HEK293 (cell line): ENCODE measurements around the gene REX1BD.

Experiments
- GLI2 ChIP-seq: fragments of 450-650 bp; formaldehyde crosslinking; IDR thresholded peaks from 2 replicates; pipeline ENCODE4; 2017; ENCODE audit warnings: missing biosample characterization, missing genetic modification characterization, low read depth, borderline replicate concordance
- IKZF3 ChIP-seq: fragments of 450-650 bp; IDR thresholded peaks from 2 replicates; pipeline ENCODE4 v1.5.0; 2018; ENCODE audit warnings: missing biosample characterization, mild to moderate bottlenecking, missing genetic modification characterization, moderate library complexity
- KLF8 ChIP-seq: fragments of 450-650 bp; formaldehyde crosslinking; IDR thresholded peaks from 2 replicates; pipeline ENCODE4 v1.5.1; 2016; ENCODE audit warnings: missing biosample characterization, missing genetic modification characterization
- REPIN1 ChIP-seq: fragments of 450-650 bp; formaldehyde crosslinking; IDR thresholded peaks from 2 replicates; pipeline ENCODE4 v1.5.1; 2017; ENCODE audit warnings: missing biosample characterization, missing genetic modification characterization, low read depth
- SP3 ChIP-seq: fragments of 450-650 bp; formaldehyde crosslinking; IDR thresholded peaks from 2 replicates; pipeline ENCODE4 v1.5.1; 2016; ENCODE audit warnings: missing biosample characterization, missing genetic modification characterization
- ZBTB1 ChIP-seq: fragments of 450-650 bp; formaldehyde crosslinking; IDR thresholded peaks from 2 replicates; pipeline ENCODE4 v1.5.1; 2016; ENCODE audit warnings: missing biosample characterization, missing genetic modification characterization
- ZNF133 ChIP-seq: fragments of 450-650 bp; formaldehyde crosslinking; IDR thresholded peaks from 2 replicates; pipeline ENCODE4 v1.5.1; 2016; ENCODE audit warnings: missing biosample characterization, missing genetic modification characterization
- ZNF140 ChIP-seq: fragments of 450-650 bp; formaldehyde crosslinking; IDR thresholded peaks from 2 replicates; pipeline ENCODE4 v1.5.1; 2016; ENCODE audit warnings: missing biosample characterization, missing genetic modification characterization
- ZNF155 ChIP-seq: fragments of 450-650 bp; formaldehyde crosslinking; IDR thresholded peaks from 2 replicates; pipeline ENCODE4 v1.5.1; 2016; ENCODE audit warnings: missing biosample characterization, missing genetic modification characterization
- ZNF169 ChIP-seq: fragments of 450-650 bp; formaldehyde crosslinking; IDR thresholded peaks from 2 replicates; pipeline ENCODE4 v1.5.1; 2016; ENCODE audit warnings: missing biosample characterization, missing genetic modification characterization
- ZNF211 ChIP-seq: fragments of 450-650 bp; formaldehyde crosslinking; IDR thresholded peaks from 2 replicates; pipeline ENCODE4 v1.5.1; 2016; ENCODE audit warnings: low read depth, missing biosample characterization, missing genetic modification characterization
- ZNF239 ChIP-seq: fragments of 450-650 bp; formaldehyde crosslinking; IDR thresholded peaks from 2 replicates; pipeline ENCODE4 v1.5.1; 2016; ENCODE audit warnings: missing biosample characterization, missing genetic modification characterization
- ZNF274 ChIP-seq, 2 experiments: fragments of 200-500 bp in 1 of 2; fragments of 450-650 bp in 1 of 2; sonication (Bioruptor generic) in 1 of 2; formaldehyde crosslinking in 1 of 2; IDR thresholded peaks; 2 replicates each; pipeline versions ENCODE4 v1.5.1 to v1.6.1; 2014 to 2016; ENCODE audit warnings: borderline replicate concordance in 1 of 2, inconsistent platforms in 1 of 2, low read length in 1 of 2, missing biosample characterization in 1 of 2, missing genetic modification characterization in 1 of 2
- ZNF292 ChIP-seq: fragments of 450-650 bp; formaldehyde crosslinking; IDR thresholded peaks from 2 replicates; pipeline ENCODE4 v1.5.1; 2016; ENCODE audit warnings: low read depth, missing biosample characterization, missing genetic modification characterization, borderline replicate concordance
- ZNF311 ChIP-seq: fragments of 450-650 bp; formaldehyde crosslinking; IDR thresholded peaks from 2 replicates; pipeline ENCODE4 v1.5.1; 2017; ENCODE audit warnings: missing biosample characterization, missing genetic modification characterization, borderline replicate concordance
- ZNF335 ChIP-seq: fragments of 450-650 bp; formaldehyde crosslinking; conservative IDR thresholded peaks from 2 replicates; pipeline ENCODE4 v1.5.1; 2016; ENCODE audit warnings: missing biosample characterization, missing genetic modification characterization
- ZNF366 ChIP-seq: fragments of 450-650 bp; formaldehyde crosslinking; conservative IDR thresholded peaks from 2 replicates; pipeline ENCODE4 v1.5.1; 2016; ENCODE audit warnings: missing biosample characterization, missing genetic modification characterization
- ZNF596 ChIP-seq: fragments of 450-650 bp; IDR thresholded peaks from 2 replicates; pipeline ENCODE4 v1.5.0; 2018; ENCODE audit warnings: missing biosample characterization, mild to moderate bottlenecking, missing genetic modification characterization, moderate library complexity
- ZNF600 ChIP-seq: fragments of 450-650 bp; formaldehyde crosslinking; IDR thresholded peaks from 2 replicates; pipeline ENCODE4 v1.5.1; 2016; ENCODE audit warnings: missing biosample characterization, missing genetic modification characterization
- ZNF624 ChIP-seq: fragments of 450-650 bp; formaldehyde crosslinking; IDR thresholded peaks from 2 replicates; pipeline ENCODE4 v1.5.1; 2017; ENCODE audit warnings: missing biosample characterization, missing genetic modification characterization
- ZNF747 ChIP-seq: fragments of 450-650 bp; formaldehyde crosslinking; IDR thresholded peaks from 2 replicates; pipeline ENCODE4 v1.5.1; 2016; ENCODE audit warnings: missing biosample characterization, missing genetic modification characterization
- ZNF785 ChIP-seq: fragments of 450-650 bp; formaldehyde crosslinking; IDR thresholded peaks from 2 replicates; pipeline ENCODE4 v1.5.1; 2016; ENCODE audit warnings: missing biosample characterization, missing genetic modification characterization
- TF ChIP-seq, protein P1 (sequence below): fragments of 450-650 bp; formaldehyde crosslinking; IDR thresholded peaks from 2 replicates; pipeline ENCODE4 v1.5.1; 2016; ENCODE audit warnings: missing biosample characterization, missing genetic modification characterization, borderline replicate concordance
- TF ChIP-seq, protein P2 (sequence below): fragments of 450-650 bp; formaldehyde crosslinking; IDR thresholded peaks from 2 replicates; pipeline ENCODE4 v1.5.1; 2016; ENCODE audit warnings: missing biosample characterization, missing genetic modification characterization, low read depth
- TF ChIP-seq, protein P3 (sequence below): fragments of 450-650 bp; formaldehyde crosslinking; IDR thresholded peaks from 2 replicates; pipeline ENCODE4 v1.5.1; 2017; ENCODE audit warnings: missing biosample characterization, missing genetic modification characterization
- TF ChIP-seq, protein P4 (sequence below): fragments of 450-650 bp; formaldehyde crosslinking; IDR thresholded peaks from 2 replicates; pipeline ENCODE4 v1.5.1; 2016; ENCODE audit warnings: missing biosample characterization, missing genetic modification characterization
- TF ChIP-seq, protein P5 (sequence below): fragments of 450-650 bp; formaldehyde crosslinking; IDR thresholded peaks from 2 replicates; pipeline ENCODE4 v1.5.1; 2017; ENCODE audit warnings: missing biosample characterization, missing genetic modification characterization

REX1BD gene

DNA sequence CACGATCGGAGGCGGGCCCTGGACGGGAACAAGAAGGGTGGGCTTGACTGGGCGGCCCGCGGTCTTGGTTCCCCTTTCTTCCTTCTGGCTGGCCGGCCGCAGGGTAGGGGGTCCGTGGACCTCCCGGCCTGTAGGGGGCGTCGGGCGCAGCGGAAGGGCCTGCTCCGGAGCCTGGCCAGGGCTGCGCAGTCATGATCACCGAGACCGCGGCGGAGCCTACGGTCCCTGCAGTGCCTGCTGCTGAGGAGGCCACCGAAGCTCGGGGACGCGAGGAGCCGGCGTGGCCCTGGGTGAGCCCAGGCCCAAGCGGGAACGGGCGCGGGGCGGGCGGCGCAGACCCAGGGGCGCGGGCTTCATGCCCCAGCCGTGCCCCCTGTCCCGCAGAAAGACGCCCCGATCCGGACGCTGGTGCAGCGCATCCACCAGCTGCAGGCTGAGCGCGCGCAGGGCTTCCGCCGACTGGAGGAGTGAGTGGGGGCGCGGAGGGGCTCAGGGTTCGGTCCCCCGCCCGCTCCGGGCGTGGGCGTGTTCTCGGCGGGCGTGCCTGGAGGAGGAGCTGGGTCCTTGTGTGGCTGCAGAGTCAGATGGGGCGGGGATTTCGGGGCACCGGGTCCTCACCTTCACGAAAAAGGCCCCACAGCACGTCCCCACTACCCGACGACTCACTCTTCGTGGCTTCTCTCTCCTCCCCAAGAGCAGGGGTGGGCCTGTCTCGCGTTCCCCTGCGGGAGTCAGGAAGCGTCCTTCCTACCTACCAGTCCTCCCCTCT is at the start of gene REX1BD (continued):
- TF ChIP-seq ZNF596 (0 out of 2 replicates have a peak, but pooled peaks have one; percentile 5), REPIN1 (tag by site-specific recombination) (peak; percentile 96; the same call in 1 of the 2 replicates), ZNF624 (tag by site-specific recombination) (no peak), IKZF3 (tag by site-specific recombination) (no peak), ZNF600 (tag by site-specific recombination) (peak; percentile 100), ZNF133 (tag by site-specific recombination) (0 out of 2 replicates have a peak, but pooled peaks have one; percentile 34), ZNF274 (IDR thresholded peaks at IDR 0.05; ENCODE audit: low read length) (no peak), ZNF274 (tag by site-specific recombination; IDR thresholded peaks at IDR 0.05; ENCODE audit: borderline replicate concordance) (no peak), ZNF292 (tag by site-specific recombination) (no peak), ZNF211 (tag by site-specific recombination) (no peak), ZNF239 (tag by site-specific recombination) (peak; percentile 58; the same call in 1 of the 2 replicates), ZNF155 (tag by site-specific recombination) (no peak), ZBTB1 (tag by site-specific recombination) (no peak), ZNF747 (tag by site-specific recombination) (no peak), GLI2 (tag by site-specific recombination) (no peak), ZNF335 (tag by site-specific recombination) (peak; percentile 97; the same call in 1 of the 2 replicates), ZNF169 (tag by site-specific recombination) (peak; percentile 77; the same call in 1 of the 2 replicates), ZNF311 (no peak), ZNF785 (tag by site-specific recombination) (no peak), ZNF140 (tag by site-specific recombination) (no peak), KLF8 (tag by site-specific recombination) (peak; percentile 94), ZNF366 (no peak; the same call in 1 of the 2 replicates), SP3 (peak; percentile 87)
- TF ChIP-seq, protein P1, sequence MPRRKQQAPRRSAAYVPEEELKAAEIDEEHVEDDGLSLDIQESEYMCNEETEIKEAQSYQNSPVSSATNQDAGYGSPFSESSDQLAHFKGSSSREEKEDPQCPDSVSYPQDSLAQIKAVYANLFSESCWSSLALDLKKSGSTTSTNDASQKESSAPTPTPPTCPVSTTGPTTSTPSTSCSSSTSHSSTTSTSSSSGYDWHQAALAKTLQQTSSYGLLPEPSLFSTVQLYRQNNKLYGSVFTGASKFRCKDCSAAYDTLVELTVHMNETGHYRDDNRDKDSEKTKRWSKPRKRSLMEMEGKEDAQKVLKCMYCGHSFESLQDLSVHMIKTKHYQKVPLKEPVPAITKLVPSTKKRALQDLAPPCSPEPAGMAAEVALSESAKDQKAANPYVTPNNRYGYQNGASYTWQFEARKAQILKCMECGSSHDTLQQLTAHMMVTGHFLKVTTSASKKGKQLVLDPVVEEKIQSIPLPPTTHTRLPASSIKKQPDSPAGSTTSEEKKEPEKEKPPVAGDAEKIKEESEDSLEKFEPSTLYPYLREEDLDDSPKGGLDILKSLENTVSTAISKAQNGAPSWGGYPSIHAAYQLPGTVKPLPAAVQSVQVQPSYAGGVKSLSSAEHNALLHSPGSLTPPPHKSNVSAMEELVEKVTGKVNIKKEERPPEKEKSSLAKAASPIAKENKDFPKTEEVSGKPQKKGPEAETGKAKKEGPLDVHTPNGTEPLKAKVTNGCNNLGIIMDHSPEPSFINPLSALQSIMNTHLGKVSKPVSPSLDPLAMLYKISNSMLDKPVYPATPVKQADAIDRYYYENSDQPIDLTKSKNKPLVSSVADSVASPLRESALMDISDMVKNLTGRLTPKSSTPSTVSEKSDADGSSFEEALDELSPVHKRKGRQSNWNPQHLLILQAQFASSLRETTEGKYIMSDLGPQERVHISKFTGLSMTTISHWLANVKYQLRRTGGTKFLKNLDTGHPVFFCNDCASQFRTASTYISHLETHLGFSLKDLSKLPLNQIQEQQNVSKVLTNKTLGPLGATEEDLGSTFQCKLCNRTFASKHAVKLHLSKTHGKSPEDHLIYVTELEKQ (tag by site-specific recombination), result no peak; the same call in 1 of the 2 replicates
- TF ChIP-seq, protein P2, sequence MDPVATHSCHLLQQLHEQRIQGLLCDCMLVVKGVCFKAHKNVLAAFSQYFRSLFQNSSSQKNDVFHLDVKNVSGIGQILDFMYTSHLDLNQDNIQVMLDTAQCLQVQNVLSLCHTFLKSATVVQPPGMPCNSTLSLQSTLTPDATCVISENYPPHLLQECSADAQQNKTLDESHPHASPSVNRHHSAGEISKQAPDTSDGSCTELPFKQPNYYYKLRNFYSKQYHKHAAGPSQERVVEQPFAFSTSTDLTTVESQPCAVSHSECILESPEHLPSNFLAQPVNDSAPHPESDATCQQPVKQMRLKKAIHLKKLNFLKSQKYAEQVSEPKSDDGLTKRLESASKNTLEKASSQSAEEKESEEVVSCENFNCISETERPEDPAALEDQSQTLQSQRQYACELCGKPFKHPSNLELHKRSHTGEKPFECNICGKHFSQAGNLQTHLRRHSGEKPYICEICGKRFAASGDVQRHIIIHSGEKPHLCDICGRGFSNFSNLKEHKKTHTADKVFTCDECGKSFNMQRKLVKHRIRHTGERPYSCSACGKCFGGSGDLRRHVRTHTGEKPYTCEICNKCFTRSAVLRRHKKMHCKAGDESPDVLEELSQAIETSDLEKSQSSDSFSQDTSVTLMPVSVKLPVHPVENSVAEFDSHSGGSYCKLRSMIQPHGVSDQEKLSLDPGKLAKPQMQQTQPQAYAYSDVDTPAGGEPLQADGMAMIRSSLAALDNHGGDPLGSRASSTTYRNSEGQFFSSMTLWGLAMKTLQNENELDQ (tag by site-specific recombination), result no peak
- TF ChIP-seq, protein P3, sequence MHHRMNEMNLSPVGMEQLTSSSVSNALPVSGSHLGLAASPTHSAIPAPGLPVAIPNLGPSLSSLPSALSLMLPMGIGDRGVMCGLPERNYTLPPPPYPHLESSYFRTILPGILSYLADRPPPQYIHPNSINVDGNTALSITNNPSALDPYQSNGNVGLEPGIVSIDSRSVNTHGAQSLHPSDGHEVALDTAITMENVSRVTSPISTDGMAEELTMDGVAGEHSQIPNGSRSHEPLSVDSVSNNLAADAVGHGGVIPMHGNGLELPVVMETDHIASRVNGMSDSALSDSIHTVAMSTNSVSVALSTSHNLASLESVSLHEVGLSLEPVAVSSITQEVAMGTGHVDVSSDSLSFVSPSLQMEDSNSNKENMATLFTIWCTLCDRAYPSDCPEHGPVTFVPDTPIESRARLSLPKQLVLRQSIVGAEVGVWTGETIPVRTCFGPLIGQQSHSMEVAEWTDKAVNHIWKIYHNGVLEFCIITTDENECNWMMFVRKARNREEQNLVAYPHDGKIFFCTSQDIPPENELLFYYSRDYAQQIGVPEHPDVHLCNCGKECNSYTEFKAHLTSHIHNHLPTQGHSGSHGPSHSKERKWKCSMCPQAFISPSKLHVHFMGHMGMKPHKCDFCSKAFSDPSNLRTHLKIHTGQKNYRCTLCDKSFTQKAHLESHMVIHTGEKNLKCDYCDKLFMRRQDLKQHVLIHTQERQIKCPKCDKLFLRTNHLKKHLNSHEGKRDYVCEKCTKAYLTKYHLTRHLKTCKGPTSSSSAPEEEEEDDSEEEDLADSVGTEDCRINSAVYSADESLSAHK (tag by site-specific recombination), result peak; percentile 29; the same call in 1 of the 2 replicates
- TF ChIP-seq, protein P4, sequence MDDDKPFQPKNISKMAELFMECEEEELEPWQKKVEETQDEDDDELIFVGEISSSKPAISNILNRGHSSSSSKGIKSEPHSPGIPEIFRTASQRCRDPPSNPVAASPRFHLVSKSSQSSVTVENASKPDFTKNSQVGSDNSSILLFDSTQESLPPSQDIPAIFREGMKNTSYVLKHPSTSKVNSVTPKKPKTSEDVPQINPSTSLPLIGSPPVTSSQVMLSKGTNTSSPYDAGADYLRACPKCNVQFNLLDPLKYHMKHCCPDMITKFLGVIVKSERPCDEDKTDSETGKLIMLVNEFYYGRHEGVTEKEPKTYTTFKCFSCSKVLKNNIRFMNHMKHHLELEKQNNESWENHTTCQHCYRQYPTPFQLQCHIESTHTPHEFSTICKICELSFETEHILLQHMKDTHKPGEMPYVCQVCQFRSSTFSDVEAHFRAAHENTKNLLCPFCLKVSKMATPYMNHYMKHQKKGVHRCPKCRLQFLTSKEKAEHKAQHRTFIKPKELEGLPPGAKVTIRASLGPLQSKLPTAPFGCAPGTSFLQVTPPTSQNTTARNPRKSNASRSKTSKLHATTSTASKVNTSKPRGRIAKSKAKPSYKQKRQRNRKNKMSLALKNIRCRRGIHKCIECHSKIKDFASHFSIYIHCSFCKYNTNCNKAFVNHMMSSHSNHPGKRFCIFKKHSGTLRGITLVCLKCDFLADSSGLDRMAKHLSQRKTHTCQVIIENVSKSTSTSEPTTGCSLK (tag by site-specific recombination), result no peak
- TF ChIP-seq, protein P5, sequence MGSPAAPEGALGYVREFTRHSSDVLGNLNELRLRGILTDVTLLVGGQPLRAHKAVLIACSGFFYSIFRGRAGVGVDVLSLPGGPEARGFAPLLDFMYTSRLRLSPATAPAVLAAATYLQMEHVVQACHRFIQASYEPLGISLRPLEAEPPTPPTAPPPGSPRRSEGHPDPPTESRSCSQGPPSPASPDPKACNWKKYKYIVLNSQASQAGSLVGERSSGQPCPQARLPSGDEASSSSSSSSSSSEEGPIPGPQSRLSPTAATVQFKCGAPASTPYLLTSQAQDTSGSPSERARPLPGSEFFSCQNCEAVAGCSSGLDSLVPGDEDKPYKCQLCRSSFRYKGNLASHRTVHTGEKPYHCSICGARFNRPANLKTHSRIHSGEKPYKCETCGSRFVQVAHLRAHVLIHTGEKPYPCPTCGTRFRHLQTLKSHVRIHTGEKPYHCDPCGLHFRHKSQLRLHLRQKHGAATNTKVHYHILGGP (tag by site-specific recombination), result no peak
